ENCODE results near the gene AMER3.

DNA sequence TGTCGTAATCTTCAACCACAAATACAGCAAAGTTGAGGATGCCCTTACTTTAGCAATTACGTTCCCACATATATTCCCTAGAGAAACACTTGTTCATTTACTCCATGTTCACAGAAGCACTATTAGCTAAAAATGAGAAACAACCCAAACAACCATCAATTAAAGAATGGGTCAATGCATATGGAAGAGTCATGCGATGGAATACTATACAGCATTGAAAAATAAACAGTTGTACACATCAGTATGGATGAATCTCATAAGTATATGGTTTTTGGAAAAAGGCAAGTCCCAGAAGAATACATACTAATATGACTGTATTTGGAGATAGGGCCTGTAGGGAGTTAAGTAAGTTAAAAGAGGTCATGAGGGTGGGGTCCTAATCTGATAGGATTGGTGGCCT is 20.1 kb upstream of the AMER3 start:
- TF ChIP-seq, protein P1, sequence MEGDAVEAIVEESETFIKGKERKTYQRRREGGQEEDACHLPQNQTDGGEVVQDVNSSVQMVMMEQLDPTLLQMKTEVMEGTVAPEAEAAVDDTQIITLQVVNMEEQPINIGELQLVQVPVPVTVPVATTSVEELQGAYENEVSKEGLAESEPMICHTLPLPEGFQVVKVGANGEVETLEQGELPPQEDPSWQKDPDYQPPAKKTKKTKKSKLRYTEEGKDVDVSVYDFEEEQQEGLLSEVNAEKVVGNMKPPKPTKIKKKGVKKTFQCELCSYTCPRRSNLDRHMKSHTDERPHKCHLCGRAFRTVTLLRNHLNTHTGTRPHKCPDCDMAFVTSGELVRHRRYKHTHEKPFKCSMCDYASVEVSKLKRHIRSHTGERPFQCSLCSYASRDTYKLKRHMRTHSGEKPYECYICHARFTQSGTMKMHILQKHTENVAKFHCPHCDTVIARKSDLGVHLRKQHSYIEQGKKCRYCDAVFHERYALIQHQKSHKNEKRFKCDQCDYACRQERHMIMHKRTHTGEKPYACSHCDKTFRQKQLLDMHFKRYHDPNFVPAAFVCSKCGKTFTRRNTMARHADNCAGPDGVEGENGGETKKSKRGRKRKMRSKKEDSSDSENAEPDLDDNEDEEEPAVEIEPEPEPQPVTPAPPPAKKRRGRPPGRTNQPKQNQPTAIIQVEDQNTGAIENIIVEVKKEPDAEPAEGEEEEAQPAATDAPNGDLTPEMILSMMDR (IDR thresholded peaks at IDR 0.05): no peak
- no peak for TF ChIP-seq POLR2A (IDR thresholded peaks at IDR 0.05)
